HEK293 (cell line): ENCODE data around the gene CSRNP2.

ENCODE experiments used
- ATF2 ChIP-seq: fragments of 450-650 bp; formaldehyde crosslinking; IDR thresholded peaks from 2 replicates; pipeline ENCODE4 v1.5.1; 2016; ENCODE audit warnings: missing biosample characterization, missing genetic modification characterization, low read depth
- ELK4 ChIP-seq: IDR thresholded peaks from 2 replicates; pipeline ENCODE4 v1.6.1; 2011; ENCODE audit warnings: mild to moderate bottlenecking, low read depth, low read length, borderline replicate concordance
- KLF16 ChIP-seq: fragments of 450-650 bp; formaldehyde crosslinking; IDR thresholded peaks from 2 replicates; pipeline ENCODE4 v1.5.1; 2017; ENCODE audit warnings: missing biosample characterization, missing genetic modification characterization
- KLF17 ChIP-seq: fragments of 450-650 bp; formaldehyde crosslinking; IDR thresholded peaks from 2 replicates; pipeline ENCODE4 v1.5.1; 2016; ENCODE audit warnings: missing biosample characterization, missing genetic modification characterization
- PRDM1 ChIP-seq: fragments of 450-650 bp; formaldehyde crosslinking; IDR thresholded peaks from 2 replicates; pipeline ENCODE4; 2016; ENCODE audit warnings: missing biosample characterization, missing genetic modification characterization
- SP7 ChIP-seq: fragments of 450-650 bp; formaldehyde crosslinking; IDR thresholded peaks from 2 replicates; pipeline ENCODE4 v1.5.1; 2016; ENCODE audit warnings: missing biosample characterization, missing genetic modification characterization
- ZBTB11 ChIP-seq: fragments of 450-650 bp; formaldehyde crosslinking; conservative IDR thresholded peaks from 2 replicates; pipeline ENCODE4 v1.5.1; 2016; ENCODE audit warnings: low read depth, missing biosample characterization, missing genetic modification characterization
- ZBTB20 ChIP-seq: fragments of 450-650 bp; formaldehyde crosslinking; IDR thresholded peaks from 2 replicates; pipeline ENCODE4 v1.5.1; 2016; ENCODE audit warnings: missing biosample characterization, missing genetic modification characterization
- ZFP69B ChIP-seq: fragments of 450-650 bp; formaldehyde crosslinking; IDR thresholded peaks from 2 replicates; pipeline ENCODE4 v1.5.1; 2016; ENCODE audit warnings: missing biosample characterization, missing genetic modification characterization
- ZNF114 ChIP-seq: fragments of 450-650 bp; formaldehyde crosslinking; IDR thresholded peaks from 2 replicates; pipeline ENCODE4 v1.5.0; 2017; ENCODE audit warnings: missing biosample characterization, missing genetic modification characterization
- ZNF23 ChIP-seq: fragments of 450-650 bp; formaldehyde crosslinking; IDR thresholded peaks from 2 replicates; pipeline ENCODE4 v1.5.1; 2016; ENCODE audit warnings: missing biosample characterization, missing genetic modification characterization, borderline replicate concordance
- ZNF335 ChIP-seq: fragments of 450-650 bp; formaldehyde crosslinking; conservative IDR thresholded peaks from 2 replicates; pipeline ENCODE4 v1.5.1; 2016; ENCODE audit warnings: missing biosample characterization, missing genetic modification characterization
- ZNF391 ChIP-seq: fragments of 450-650 bp; formaldehyde crosslinking; IDR thresholded peaks from 2 replicates; pipeline ENCODE4 v1.5.1; 2016; ENCODE audit warnings: low read depth, missing biosample characterization, missing genetic modification characterization, borderline replicate concordance
- ZNF513 ChIP-seq: fragments of 450-650 bp; IDR thresholded peaks from 2 replicates; pipeline ENCODE4 v1.5.1; 2018; ENCODE audit warnings: missing biosample characterization, missing genetic modification characterization
- ZNF518A ChIP-seq: fragments of 450-650 bp; formaldehyde crosslinking; conservative IDR thresholded peaks from 2 replicates; pipeline ENCODE4 v1.5.1; 2016; ENCODE audit warnings: low read depth, missing biosample characterization, missing genetic modification characterization
- ZNF580 ChIP-seq: fragments of 450-650 bp; formaldehyde crosslinking; IDR thresholded peaks from 2 replicates; pipeline ENCODE4 v1.5.1; 2016; ENCODE audit warnings: missing biosample characterization, missing genetic modification characterization
- ZNF585B ChIP-seq: fragments of 450-650 bp; formaldehyde crosslinking; IDR thresholded peaks from 2 replicates; pipeline ENCODE4 v1.5.1; 2016; ENCODE audit warnings: missing biosample characterization, missing genetic modification characterization
- ZNF639 ChIP-seq: fragments of 450-650 bp; formaldehyde crosslinking; IDR thresholded peaks from 2 replicates; pipeline ENCODE4 v1.5.1; 2016; ENCODE audit warnings: missing biosample characterization, missing genetic modification characterization
- ZSCAN30 ChIP-seq: fragments of 450-650 bp; IDR thresholded peaks from 2 replicates; pipeline ENCODE4 v1.5.1; 2018; ENCODE audit warnings: missing biosample characterization, mild to moderate bottlenecking, missing genetic modification characterization, moderate library complexity
- ZSCAN4 ChIP-seq: fragments of 450-650 bp; formaldehyde crosslinking; IDR thresholded peaks from 2 replicates; pipeline ENCODE4 v1.5.1; 2017; ENCODE audit warnings: missing biosample characterization, missing genetic modification characterization

The CSRNP2 gene

GRCh38 chr12:51047655-51048540 is 35.5 kb downstream of the CSRNP2 start, which contains the start of gene LETMD1 (continued):
- peak; percentile 76; the same call in 1 of the 2 replicates for TF ChIP-seq ZNF639 (tag by site-specific recombination)
- no peak for TF ChIP-seq ZNF23 (tag by site-specific recombination)
- peak; percentile 73; the same call in 1 of the 2 replicates for TF ChIP-seq ELK4
- TF ChIP-seq ATF2: no peak
- peak; percentile 58; the same call in 1 of the 2 replicates for TF ChIP-seq ZFP69B (tag by site-specific recombination)
- peak; percentile 54; the same call in 1 of the 2 replicates for TF ChIP-seq ZBTB20
- TF ChIP-seq KLF16 (tag by site-specific recombination): peak; percentile 77
- peak; percentile 51; the same call in 1 of the 2 replicates for TF ChIP-seq ZSCAN4 (tag by site-specific recombination)
- no peak for TF ChIP-seq ZNF114
- peak; percentile 87 for TF ChIP-seq SP7
- 0 out of 2 replicates have a peak, but pooled peaks have one; percentile 25 for TF ChIP-seq KLF17
- TF ChIP-seq ZNF391: peak; percentile 91; the same call in 1 of the 2 replicates
- peak; percentile 75 for TF ChIP-seq ZBTB11
- peak; percentile 90 for TF ChIP-seq ZSCAN30 (tag by site-specific recombination)
- TF ChIP-seq ZNF580: peak; percentile 60
- peak; percentile 87 for TF ChIP-seq ZNF518A (tag by site-specific recombination)
- no peak for TF ChIP-seq ZNF585B (tag by site-specific recombination)
- peak; percentile 23; the same call in 1 of the 2 replicates for TF ChIP-seq PRDM1 (tag by site-specific recombination)
- TF ChIP-seq ZNF513 (tag by site-specific recombination): no peak
- TF ChIP-seq ZNF335 (tag by site-specific recombination): peak; percentile 85
